HS-5 (cell line): Measurements from ENCODE around the gene FHIT.

ENCODE experiments used
- DNase-seq: peaks from one replicate; pipeline ENCODE4 v3.0.0-alpha.2; 2012; ENCODE audit warnings: low read depth

Gene FHIT

DNA sequence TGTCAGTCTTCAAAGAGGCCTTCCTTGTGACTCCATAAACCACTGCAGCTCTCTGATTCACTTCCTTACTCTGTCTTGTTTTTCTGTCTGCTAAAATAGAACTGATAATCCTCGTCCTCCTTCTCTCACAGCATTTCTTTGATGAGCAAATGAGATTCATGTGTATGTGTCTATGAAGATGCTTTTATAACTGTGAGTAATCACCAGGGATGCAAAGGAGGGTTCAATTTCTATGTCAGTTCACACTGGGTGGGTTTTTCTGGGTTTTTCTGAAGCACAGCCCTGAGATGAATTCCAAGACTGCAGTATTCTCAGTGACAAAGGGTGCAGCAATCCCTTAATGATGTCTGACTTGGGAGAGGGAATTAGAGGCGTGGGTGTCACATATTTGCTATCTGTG, 1454.8 kb downstream of the FHIT start:
- DNase-seq: no peak

GRCh38 chr3:59795756-59796155, 1455.5 kb downstream of the FHIT start:
- no peak for DNase-seq

DNA sequence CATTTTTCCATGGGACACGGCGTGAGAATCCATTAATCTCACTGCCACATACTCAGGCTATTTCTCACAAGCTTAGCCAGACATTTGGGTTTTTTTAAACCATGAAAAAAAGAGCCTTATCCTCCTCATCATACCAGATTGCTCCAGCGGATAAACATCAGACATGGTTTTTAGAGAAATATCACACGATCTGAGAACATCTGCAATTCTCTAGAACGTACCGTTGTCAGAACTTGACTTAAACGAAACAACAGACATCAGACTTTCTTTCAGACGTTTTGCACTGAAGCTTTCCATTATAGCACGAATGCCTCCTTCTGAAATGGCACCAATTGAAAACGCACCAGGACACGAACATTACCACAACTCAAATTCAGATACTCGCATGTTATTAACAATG, 1457.3 kb downstream of the FHIT start:
- no peak for DNase-seq

DNA sequence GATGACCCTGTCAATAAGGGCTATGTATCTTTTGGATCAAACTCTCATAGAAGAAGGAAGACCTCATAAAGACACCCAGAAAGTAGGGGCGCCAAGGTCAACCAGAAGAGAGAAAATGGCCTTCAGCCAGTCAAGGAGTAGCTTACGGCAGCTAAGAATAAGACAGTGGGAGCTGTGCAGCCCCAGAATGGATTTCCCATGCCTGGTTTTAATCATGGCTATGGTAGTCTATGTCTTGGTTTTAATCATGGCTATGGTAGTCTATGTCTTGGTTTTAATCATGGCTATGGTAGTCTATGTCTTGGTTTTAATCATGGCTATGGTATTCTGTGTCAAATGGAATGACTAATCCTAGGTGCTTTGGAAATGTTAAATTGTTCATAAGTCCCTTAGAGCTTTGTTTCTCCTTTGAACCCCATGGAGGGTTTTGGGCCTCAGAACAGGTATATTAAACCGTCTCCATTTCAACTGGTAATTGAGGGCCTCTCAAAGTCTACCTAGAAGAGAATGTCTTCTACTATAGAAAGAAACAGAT, 1459.4 kb downstream of the FHIT start:
- no peak for DNase-seq

DNA sequence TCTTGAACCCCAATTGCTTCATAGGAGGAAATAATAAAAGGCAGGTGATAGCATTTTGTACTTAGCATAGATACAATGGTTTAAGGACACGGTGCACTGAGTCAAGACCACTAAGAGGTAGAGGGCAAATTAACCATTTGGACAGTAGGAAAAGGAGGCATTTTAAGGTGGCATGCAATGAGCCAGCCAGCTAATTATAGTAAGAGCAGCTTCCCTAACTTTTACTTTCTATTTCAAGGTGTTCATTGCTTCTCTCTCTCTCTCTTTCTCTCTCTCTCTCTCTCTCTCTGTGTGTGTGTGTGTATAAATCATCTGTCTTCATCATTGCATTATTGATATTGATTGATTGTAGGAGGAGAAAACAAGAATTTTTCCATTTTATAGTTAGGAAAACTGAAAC, 1461.0 kb downstream of the FHIT start:
- DNase-seq: no peak

GRCh38 chr3:59788801-59789200, 1462.5 kb downstream of the FHIT start:
- DNase-seq: no peak

- no peak for DNase-seq
Measured at GRCh38 chr3:59788133-59788532, 1463.1 kb downstream of the FHIT start.

- DNase-seq: no peak
Measured at GRCh38 chr3:59786374-59786773, 1464.9 kb downstream of the FHIT start.

DNA sequence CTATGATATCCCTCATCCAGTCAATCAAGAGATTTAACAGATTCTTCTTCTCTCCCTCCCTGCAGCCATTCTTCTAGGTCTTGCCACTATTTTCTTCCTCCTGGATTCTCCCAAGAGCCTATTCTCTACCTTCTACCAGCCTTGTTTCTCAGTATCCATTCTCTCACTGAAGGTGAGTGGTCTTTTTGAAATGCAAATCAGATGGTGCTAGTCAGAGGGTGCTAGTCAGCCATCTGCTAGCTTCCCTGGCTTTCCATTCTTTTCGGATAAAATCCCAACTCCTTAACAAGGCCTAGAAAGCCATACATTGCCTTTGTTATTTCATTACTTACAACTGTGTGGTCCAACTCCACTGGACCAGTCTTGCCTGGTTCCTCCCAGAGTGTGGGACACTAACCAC, 1467.1 kb downstream of the FHIT start:
- DNase-seq: no peak

DNA sequence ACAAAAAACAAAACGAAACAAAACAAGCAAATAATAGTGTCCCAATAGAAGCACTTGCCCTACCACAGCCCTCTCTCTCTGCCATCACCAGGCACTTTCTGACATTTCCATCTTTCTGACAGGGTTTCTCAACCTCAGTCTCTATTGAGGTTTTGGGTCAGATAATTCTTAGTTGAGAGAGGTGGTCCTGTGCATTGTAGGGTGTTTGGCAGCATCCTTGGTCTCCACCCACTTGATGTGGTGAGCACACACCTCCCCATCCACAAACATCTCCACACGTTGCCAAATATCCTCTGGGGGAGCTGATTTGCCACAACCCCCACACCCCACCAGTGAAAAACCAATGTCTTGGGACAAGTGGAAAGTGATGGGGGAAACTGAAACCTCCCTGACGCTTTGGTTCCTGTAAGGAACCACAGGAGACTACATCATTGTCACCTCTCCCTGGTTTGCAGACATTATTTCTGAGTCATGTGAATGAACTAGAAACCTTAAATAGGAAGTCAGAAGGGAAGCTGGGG, 1467.7 kb downstream of the FHIT start:
- no peak for DNase-seq

GRCh38 chr3:59782664-59783063, 1468.6 kb downstream of the FHIT start:
- no peak for DNase-seq

- DNase-seq: no peak
Measured at GRCh38 chr3:59780209-59780608, 1471.0 kb downstream of the FHIT start.

DNA sequence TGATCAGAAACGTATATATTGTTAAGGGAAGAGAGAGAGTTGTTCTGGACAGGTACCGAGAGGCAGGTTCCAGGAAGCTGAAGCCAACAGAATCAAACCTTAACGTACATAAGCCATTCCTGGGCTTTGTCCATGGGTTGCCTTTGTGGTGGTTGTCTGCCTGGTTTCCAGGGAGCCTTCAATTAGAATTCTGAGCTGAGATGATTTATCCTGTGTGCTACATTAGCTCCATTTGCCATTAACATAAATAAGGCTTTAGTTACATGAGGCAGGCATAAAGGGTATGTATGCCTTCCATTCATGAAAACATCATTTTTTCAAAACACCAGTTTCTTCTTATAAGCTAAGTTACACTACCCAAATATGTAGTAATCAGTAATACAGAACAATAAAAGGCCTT, 1472.0 kb downstream of the FHIT start:
- DNase-seq: no peak

DNA sequence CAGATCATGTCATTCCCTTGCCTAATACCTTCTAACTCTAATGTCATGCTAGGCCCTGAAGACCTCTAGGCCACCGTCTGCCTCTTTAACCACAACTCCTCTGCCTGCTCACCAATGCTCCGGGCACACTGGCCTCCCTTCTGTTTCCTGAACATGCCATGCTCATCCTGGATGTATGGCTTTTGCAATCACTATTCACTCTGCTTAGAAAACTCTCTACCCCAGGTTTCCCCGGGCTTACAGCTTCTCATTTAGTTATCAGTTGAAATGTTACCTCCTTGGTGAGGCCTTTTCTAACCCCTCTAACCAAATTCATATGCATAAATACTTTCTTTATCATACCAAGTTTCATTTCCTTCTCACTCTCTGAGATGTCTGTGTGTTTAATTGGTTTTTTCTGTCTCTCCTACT, 1473.6 kb downstream of the FHIT start:
- no peak for DNase-seq

GRCh38 chr3:59777066-59777465, 1474.2 kb downstream of the FHIT start:
- no peak for DNase-seq

DNA sequence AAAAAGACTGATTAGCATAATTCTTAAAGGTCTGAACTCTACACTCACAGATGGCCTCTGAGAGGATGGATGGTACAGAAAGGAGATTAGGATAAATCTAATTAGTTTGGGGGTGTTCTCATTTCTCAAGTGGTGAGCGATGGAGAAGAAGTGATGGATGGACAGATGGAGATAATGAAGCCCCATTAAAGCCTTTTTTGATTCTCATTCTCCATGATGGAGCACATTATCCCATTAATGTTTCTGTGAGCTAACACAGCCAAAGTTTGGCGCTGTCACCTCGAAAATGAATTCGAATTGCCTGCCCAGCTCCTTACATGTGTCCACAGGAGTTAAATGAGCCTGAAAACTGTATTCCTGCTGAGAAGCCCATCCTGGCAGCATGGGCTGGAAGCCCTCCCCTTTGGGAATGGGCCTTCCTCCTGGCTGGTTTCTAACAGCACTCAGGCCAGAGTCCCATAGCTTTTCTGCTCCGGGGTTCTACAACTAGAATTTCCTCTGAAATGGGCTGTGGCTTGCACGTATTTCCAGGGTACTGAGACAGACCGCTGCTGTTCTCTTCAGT, 1475.4 kb downstream of the FHIT start:
- DNase-seq: no peak

DNA sequence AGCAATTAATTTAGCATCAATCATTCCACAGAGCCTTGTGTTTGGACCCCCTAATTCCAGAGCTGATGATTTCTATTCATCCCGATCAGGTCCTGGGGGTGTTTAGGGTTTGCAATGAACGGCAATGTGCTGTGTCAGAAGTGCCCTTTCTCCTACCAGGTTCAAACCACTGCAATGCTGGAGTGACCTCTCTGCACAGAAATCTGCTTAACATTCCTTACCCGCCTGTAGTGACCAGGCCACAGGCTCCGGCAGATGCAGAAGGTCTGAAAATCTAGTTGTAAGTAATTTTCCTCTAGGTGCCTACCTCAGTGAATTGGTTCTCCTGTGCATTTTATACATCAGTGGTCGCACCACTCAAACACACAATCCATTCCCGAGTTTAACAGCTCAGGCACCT, 1476.1 kb downstream of the FHIT start:
- DNase-seq: no peak

DNA sequence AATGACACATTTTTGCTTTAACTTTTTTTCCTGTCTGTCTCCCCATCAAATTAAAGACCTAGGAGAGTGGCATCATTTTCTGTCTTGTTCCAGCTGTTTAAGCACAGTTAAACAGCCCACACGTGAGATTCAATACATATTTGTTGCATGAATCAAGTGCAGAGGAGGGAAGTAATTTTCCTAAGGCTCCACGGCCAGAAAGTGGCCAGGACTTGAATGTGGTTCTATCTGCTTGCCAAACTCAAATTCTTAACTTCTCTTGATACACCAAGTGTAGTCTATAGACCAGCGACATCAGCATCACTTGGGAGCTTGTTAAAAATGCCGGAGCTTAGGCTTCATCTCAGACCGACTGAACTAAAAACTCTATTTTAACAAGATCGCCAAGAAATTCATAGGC, 1476.6 kb downstream of the FHIT start:
- peak; percentile 66 for DNase-seq

DNA sequence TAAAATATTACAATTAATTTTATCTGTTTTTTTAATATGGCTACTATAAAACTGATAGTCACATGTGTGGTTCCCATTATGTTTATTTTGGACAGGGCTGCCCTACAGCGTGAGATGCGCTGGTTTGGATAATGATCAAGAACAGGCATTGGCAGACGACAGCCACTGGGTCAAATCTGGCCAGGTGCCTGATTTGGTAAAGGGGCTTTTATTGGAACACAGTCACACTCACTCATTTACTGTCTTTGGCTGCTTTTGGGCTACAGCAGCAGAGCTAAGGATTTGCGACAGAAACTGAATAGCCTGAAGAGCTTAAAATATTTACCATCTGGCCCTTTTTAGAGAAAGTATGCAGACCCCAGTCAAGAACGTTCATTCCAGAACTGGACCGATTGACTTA, 1477.3 kb downstream of the FHIT start:
- no peak for DNase-seq

GRCh38 chr3:59772416-59773408, 1478.5 kb downstream of the FHIT start:
- no peak for DNase-seq

DNA sequence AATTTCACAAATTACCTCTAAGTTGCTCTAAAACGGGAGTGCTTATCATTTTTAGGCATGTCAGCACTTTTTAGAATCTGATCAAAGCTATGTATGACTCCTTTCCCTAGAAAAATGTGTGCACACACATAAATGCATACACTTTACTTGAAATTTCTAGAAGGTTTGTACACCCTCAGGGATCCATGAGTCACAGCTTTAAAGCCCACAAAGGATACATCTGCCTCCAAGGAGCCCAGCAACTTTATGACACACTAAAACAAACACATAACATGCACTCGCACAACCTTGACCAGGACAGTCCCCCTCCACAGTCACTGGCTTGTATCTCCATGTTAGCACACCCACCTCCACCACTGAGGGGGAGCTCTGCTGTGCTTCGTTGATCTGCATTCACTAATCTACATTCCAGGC, 1479.5 kb downstream of the FHIT start:
- DNase-seq: peak; percentile 84

DNA sequence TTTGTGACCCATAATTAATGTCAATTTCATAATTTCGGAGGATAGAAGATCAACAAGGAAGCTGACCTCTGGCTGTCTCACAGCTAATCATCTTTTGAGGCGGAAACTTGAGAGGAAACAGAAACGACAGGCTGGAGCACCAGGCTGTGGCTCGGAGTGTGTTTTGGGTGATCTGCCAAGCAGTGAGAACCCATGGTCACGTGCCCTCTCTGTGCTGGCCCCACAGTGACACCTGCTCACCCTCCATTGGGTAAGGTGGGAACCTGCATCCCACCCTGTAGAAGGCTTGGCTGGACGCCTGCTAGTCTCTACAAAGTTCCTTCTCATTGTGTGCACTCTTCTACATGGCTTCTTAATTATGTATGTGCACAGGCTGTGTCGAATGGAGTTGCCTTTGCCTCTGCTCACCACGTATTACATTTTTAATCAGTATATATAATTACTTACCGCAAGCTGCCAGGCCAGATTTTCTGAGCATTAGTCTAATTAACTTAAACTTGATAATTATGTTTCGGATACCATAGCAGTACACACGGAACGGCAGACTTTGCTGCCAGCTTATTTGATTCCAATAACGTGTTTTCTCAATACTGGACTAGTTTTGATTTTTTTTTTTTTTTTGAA, 1482.0 kb downstream of the FHIT start:
- no peak for DNase-seq
